GM23248 (cell line): Measurements from ENCODE around the gene CDYL.

Experiments
- EZH2 ChIP-seq: fragments of 200-600 bp; sonication (generic); IDR thresholded peaks from 2 replicates; pipeline ENCODE4 v1.6.1; 2018; ENCODE audit warnings: antibody characterized with exemption, mild to moderate bottlenecking; ENCODE audit not compliant: insufficient read depth, poor library complexity, severe bottlenecking
- EZH2phosphoT487 ChIP-seq: fragments of 200-600 bp; sonication (generic); IDR thresholded peaks from 2 replicates; pipeline ENCODE4 v1.6.1; 2018; ENCODE audit warnings: antibody characterized with exemption, moderate library complexity, mild to moderate bottlenecking, low read depth; ENCODE audit not compliant: insufficient read depth

- TF ChIP-seq EZH2phosphoT487 = no peak
- TF ChIP-seq EZH2 = no peak
These were observed 34.1 kb downstream of the CDYL start for GRCh38 chr6:4809999-4810918.
